K562 (cell line): ENCODE data around the gene CARD10. TPM values are rescaled to one million over a fixed set of nuclear protein-coding genes. Genes with fewer than 3 reads are reported as not detected.
A peak's percentile ranks its signal among the peaks of the same experiment; 100 is the strongest.

Experiments
- ATAC-seq: fragments of 200-7000 bp; cut with Tn5 transposase; 3 replicates; pipeline ENCODE4 v1.9.1; 2020; ENCODE audit warnings: moderate library complexity
- BruUV-seq: library from RNA; stranded (reverse); fragments of 400-500 nt; replicated peaks from 2 replicates; lab custom pipeline; 2021; lab: Mats Ljungman, UMichigan
- CTCF ChIA-PET: fragments of 300-600 bp; formaldehyde crosslinking; extraction: SDS; loops from one replicate; lab custom pipeline; 2021; ENCODE audit warnings: low intra/inter-chr PET ratio; lab: Yijun Ruan, JAX
- POLR2A ChIA-PET: fragments of 300-600, 350-650 bp; sonication (Branson Sonifier 250); formaldehyde crosslinking; extraction: SDS; loops from one replicate; lab custom pipeline; 2021; ENCODE audit warnings: antibody characterized with exemption, inconsistent platforms; lab: Yijun Ruan, JAX
- DNase-seq, 4 experiments: peaks; one replicate each; pipeline versions ENCODE4 v3.0.0 to v3.0.0-alpha.2; 2011 to 2018; ENCODE audit warnings: low spot score in 3 of 4, mixed read lengths in 3 of 4; ENCODE audit errors: extremely low read depth in 1 of 4
- FAIRE-seq: peaks from 2 replicates; lab custom pipeline; 2011; peaks lifted over from hg19 to GRCh38; lab: Jason Lieb, UNC
- H2AFZ ChIP-seq: 2 replicates; pipeline ENCODE4 v1.6.0; 2011; ENCODE audit warnings: low read depth, low read length, control low read depth, inconsistent platforms
- H3K27ac ChIP-seq: fragments of 200-600 bp; 3 replicates; pipeline ENCODE4 v1.8.0; 2011; ENCODE audit warnings: low read depth, mild to moderate bottlenecking, control low read depth, inconsistent platforms, low read length, moderate library complexity, mixed read lengths; ENCODE audit errors: extremely low read depth
- H3K27me3 ChIP-seq, 2 experiments: fragments of 300-600 bp in 1 of 2; 2 replicates in 1 of 2; 3 replicates in 1 of 2; pipeline versions ENCODE4 v1.6.0 to v1.8.0; 2011; ENCODE audit warnings: inconsistent platforms in 2 of 2, low read length in 2 of 2, mild to moderate bottlenecking in 1 of 2, mixed read lengths in 1 of 2, moderate library complexity in 1 of 2; ENCODE audit not compliant: control insufficient read depth in 2 of 2, insufficient read depth in 2 of 2
- H3K36me3 ChIP-seq: fragments of 300-600 bp; 3 replicates; pipeline ENCODE4 v1.8.0; 2011; ENCODE audit warnings: mild to moderate bottlenecking, low read length, inconsistent platforms; ENCODE audit not compliant: control insufficient read depth, insufficient read depth
- H3K4me1 ChIP-seq, 2 experiments: fragments of 200-600 bp in 1 of 2; replicated peaks in 1 of 2; 2 replicates in 1 of 2; 3 replicates in 1 of 2; pipeline versions ENCODE4 v1.5.1 to v1.8.0; 2011; ENCODE audit warnings: inconsistent platforms in 2 of 2, low read length in 2 of 2, mild to moderate bottlenecking in 1 of 2, mixed read lengths in 1 of 2, moderate library complexity in 1 of 2; ENCODE audit not compliant: control insufficient read depth in 2 of 2, insufficient read depth in 2 of 2
- H3K4me2 ChIP-seq: 2 replicates; pipeline ENCODE4 v1.6.1; 2011; ENCODE audit warnings: low read length, control low read depth, inconsistent platforms, mixed read lengths; ENCODE audit not compliant: insufficient read depth
- H3K4me3 ChIP-seq: fragments of 200-600 bp; sonication (generic), shearing (Covaris generic); 2 replicates; pipeline ENCODE4 v1.5.1; 2016; ENCODE audit warnings: control low read depth, inconsistent platforms
- H3K79me2 ChIP-seq: fragments of 200-600 bp; 3 replicates; pipeline ENCODE4 v1.8.0; 2011; ENCODE audit warnings: low read length, inconsistent platforms; ENCODE audit not compliant: control insufficient read depth, insufficient read depth
- H3K9ac ChIP-seq, 2 experiments: 2 replicates each; pipeline versions ENCODE4 v1.6.0 to v1.6.1; 2011; ENCODE audit warnings: low read depth in 2 of 2, low read length in 2 of 2, control low read depth in 1 of 2, inconsistent platforms in 1 of 2, mild to moderate bottlenecking in 1 of 2, mixed read lengths in 1 of 2; ENCODE audit not compliant: insufficient read depth in 1 of 2
- H3K9me1 ChIP-seq: one replicate; pipeline ENCODE4 v1.6.0; 2011; ENCODE audit warnings: inconsistent platforms, mild to moderate bottlenecking, low read length, moderate library complexity; ENCODE audit not compliant: control insufficient read depth, insufficient read depth
- H3K9me3 ChIP-seq: replicated peaks from 2 replicates; pipeline ENCODE4 v1.5.1; 2011; ENCODE audit warnings: low read depth, low read length, inconsistent platforms; ENCODE audit not compliant: control insufficient read depth, insufficient read depth
- H4K20me1 ChIP-seq: replicated peaks from 2 replicates; pipeline ENCODE4 v1.6.1; 2011; ENCODE audit warnings: low read length, inconsistent platforms, mixed read lengths; ENCODE audit not compliant: control insufficient read depth, insufficient read depth
- CTBP1 ChIP-seq: fragments of 450-650 bp; IDR thresholded peaks from 2 replicates; pipeline ENCODE4 v1.6.1; 2016; ENCODE audit warnings: borderline replicate concordance
- DEAF1 ChIP-seq: fragments of 450-650 bp; formaldehyde crosslinking; IDR thresholded peaks from 2 replicates; pipeline ENCODE4 v1.4.0; 2020; ENCODE audit warnings: mild to moderate bottlenecking, moderate library complexity
- JUND ChIP-seq, 2 experiments: IDR thresholded peaks; 2 replicates in 1 of 2; 3 replicates in 1 of 2; pipeline ENCODE4 v1.6.1; 2011; ENCODE audit warnings: borderline replicate concordance in 2 of 2, low read depth in 2 of 2, low read length in 2 of 2, improper control_type of control experiment in 1 of 2, missing biosample characterization in 1 of 2, missing genetic modification characterization in 1 of 2, missing genetic modification reagents in 1 of 2
- OTX1 ChIP-seq: fragments of 450-650 bp; formaldehyde crosslinking; IDR thresholded peaks from 2 replicates; pipeline ENCODE4 v1.4.0; 2022; ENCODE audit warnings: mild to moderate bottlenecking
- RAD21 ChIP-seq, 2 experiments: fragments of 250-450 bp in 1 of 2; fragments of 450-650 bp in 1 of 2; sonication (Bioruptor Pico) in 1 of 2; formaldehyde crosslinking in 1 of 2; IDR thresholded peaks in 1 of 2; conservative IDR thresholded peaks in 1 of 2; 2 replicates each; pipeline versions ENCODE4 v1.4.0 to v1.8.0; 2020 to 2022; ENCODE audit warnings: mild to moderate bottlenecking in 2 of 2, moderate library complexity in 1 of 2
- ZNF324 ChIP-seq: fragments of 250-450 bp; sonication (Bioruptor Pico); IDR thresholded peaks from 2 replicates; pipeline ENCODE4 v1.4.0; 2020; ENCODE audit warnings: mild to moderate bottlenecking
- WGBS: fragments of 100-300 bp; shearing (Covaris generic); methylation state at CpG from one replicate; pipeline ENCODE4 v1.1.6; 2016; ENCODE audit warnings: low coverage, mixed read lengths; ENCODE audit not compliant: insufficient coverage; ENCODE audit errors: missing lambda C conversion rate; 5-methylcytosine and 5-hydroxymethylcytosine counted together
- in situ Hi-C: fragments of 300-500 bp; cut with MboI; formaldehyde crosslinking; loops from 4 replicates; pipeline ENCODE4 v1.15.0; 2018; ENCODE audit warnings: inconsistent platforms, mixed read lengths
- intact Hi-C: fragments of 100-400 bp; cut with micrococcal nuclease; formaldehyde crosslinking; loops from 2 replicates; pipeline ENCODE4 v1.14.2; 2022
- polyA plus RNA-seq, 8 experiments: library from polyadenylated mRNA; depleted of rRNA in 4 of 8; stranded (reverse) in 5 of 8; unstranded in 3 of 8; fragments of >200 nt; fragmentation: Nextera tagmentation in 2 of 8; fragmentation: Illumina TruSeq in 1 of 8; extraction: Ambion mirVana in 2 of 8; extraction: Trizol in 1 of 8; gene quantifications; 2 replicates each; pipeline versions ENCODE4 v1.2.1 to v1.2.3, GENCODE V29; 2011 to 2014; ENCODE audit warnings: inconsistent platforms in 1 of 8, missing spikeins in 1 of 8
- total RNA-seq, 7 experiments: library from RNA; depleted of rRNA in 6 of 7; stranded (reverse); fragments of >200 nt in 6 of 7; fragmentation: Illumina TruSeq in 2 of 7; extraction: Trizol in 2 of 7; gene quantifications; 2 replicates each; pipeline versions ENCODE4 v1.2.1 to v1.2.3, GENCODE V29; 2011 to 2021; ENCODE audit warnings: low replicate concordance in 1 of 7
- TF ChIP-seq, protein P1 (sequence below): fragments of 450-650 bp; IDR thresholded peaks from 2 replicates; pipeline ENCODE4 v1.6.1; 2018; ENCODE audit warnings: mild to moderate bottlenecking, low read depth; ENCODE audit not compliant: partially characterized antibody
- TF ChIP-seq, protein P2 (sequence below): fragments of 450-650 bp; IDR thresholded peaks from 2 replicates; pipeline ENCODE4 v1.6.1; 2016
- TF ChIP-seq, protein P3 (sequence below), 3 experiments: IDR thresholded peaks in 2 of 3; conservative IDR thresholded peaks in 1 of 3; 2 replicates each; pipeline ENCODE4 v1.5.1; 2011 to 2012; ENCODE audit warnings: low read length in 3 of 3, mild to moderate bottlenecking in 3 of 3, control low read depth in 2 of 3, improper control_type of control experiment in 1 of 3, inconsistent platforms in 1 of 3, low read depth in 1 of 3, mixed read lengths in 1 of 3, moderate library complexity in 1 of 3; ENCODE audit not compliant: insufficient read depth in 2 of 3

Gene CARD10
- total and polyA plus RNA-seq, 9 of the 15 experiments (the other 6 are each of a cell fraction or from before 2014, with no cell fraction given): 0.13 to 5.8 (median 1.6) TPM

DNA sequence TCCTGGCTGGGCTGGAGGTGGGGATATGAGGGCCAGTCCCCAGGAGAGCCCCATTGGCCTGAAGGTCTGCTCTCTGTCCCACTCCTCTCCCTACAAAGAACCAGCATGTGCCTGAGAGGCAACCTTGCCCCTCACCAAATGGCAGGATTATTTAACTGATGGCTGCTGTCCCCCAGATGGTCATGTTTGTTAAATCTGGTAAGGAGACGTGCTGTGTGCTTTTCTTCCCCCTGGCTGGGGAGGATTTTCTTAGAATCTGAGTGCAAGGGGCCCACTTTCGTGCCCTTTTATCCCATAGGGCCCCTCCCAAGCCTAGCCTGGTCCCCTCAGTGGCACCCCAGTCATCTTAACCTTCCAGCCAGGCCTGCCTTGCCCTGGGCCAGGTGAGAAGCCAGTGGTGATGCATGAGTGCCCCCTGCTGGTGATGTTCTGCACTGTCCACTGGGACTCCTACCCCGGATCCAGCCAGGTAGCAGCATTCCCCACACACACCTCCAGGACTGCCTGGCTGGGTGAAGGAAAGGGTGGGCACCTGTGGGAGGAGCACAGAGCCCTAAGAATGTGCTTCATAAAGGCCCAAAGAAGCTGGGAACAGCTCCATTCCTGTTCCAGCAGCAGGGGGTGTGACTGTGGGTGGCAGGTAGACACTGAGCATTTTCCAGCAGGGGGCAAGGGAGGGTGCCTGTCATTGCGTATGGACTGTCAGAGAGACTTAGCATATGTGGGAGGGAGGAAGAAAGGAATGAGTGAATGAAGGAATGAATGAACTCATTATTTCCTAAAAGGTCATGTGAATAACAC, 61.9 kb downstream of the CARD10 start:
- Histone ChIP-seq H3K4me2 (no peak overlapping the region), H3K9ac (no peak overlapping the region)
- TF ChIP-seq, protein P1, sequence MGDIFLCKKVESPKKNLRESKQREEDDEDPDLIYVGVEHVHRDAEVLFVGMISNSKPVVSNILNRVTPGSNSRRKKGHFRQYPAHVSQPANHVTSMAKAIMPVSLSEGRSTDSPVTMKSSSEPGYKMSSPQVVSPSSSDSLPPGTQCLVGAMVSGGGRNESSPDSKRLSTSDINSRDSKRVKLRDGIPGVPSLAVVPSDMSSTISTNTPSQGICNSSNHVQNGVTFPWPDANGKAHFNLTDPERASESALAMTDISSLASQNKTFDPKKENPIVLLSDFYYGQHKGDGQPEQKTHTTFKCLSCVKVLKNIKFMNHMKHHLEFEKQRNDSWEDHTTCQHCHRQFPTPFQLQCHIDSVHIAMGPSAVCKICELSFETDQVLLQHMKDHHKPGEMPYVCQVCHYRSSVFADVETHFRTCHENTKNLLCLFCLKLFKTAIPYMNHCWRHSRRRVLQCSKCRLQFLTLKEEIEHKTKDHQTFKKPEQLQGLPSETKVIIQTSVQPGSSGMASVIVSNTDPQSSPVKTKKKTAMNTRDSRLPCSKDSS: no peak
- no peak for TF ChIP-seq JUND (IDR thresholded peaks at IDR 0.05; ENCODE audit: borderline replicate concordance, low read depth, low read length)
- no peak for TF ChIP-seq JUND (tag; IDR thresholded peaks at IDR 0.05; ENCODE audit: borderline replicate concordance, low read depth, low read length)
- TF ChIP-seq DEAF1: peak; percentile 52; the same call in 1 of the 2 replicates
- no peak for TF ChIP-seq OTX1 (CRISPR knock-in tag)
- TF ChIP-seq, protein P2, sequence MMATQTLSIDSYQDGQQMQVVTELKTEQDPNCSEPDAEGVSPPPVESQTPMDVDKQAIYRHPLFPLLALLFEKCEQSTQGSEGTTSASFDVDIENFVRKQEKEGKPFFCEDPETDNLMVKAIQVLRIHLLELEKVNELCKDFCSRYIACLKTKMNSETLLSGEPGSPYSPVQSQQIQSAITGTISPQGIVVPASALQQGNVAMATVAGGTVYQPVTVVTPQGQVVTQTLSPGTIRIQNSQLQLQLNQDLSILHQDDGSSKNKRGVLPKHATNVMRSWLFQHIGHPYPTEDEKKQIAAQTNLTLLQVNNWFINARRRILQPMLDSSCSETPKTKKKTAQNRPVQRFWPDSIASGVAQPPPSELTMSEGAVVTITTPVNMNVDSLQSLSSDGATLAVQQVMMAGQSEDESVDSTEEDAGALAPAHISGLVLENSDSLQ: 0 out of 2 replicates have a peak, but pooled peaks have one; percentile 5
- TF ChIP-seq, protein P3, sequence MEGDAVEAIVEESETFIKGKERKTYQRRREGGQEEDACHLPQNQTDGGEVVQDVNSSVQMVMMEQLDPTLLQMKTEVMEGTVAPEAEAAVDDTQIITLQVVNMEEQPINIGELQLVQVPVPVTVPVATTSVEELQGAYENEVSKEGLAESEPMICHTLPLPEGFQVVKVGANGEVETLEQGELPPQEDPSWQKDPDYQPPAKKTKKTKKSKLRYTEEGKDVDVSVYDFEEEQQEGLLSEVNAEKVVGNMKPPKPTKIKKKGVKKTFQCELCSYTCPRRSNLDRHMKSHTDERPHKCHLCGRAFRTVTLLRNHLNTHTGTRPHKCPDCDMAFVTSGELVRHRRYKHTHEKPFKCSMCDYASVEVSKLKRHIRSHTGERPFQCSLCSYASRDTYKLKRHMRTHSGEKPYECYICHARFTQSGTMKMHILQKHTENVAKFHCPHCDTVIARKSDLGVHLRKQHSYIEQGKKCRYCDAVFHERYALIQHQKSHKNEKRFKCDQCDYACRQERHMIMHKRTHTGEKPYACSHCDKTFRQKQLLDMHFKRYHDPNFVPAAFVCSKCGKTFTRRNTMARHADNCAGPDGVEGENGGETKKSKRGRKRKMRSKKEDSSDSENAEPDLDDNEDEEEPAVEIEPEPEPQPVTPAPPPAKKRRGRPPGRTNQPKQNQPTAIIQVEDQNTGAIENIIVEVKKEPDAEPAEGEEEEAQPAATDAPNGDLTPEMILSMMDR (IDR thresholded peaks at IDR 0.05 in 2 of 3, conservative IDR thresholded peaks at IDR 0.05 in 1 of 3; ENCODE audit: insufficient read depth in 2 of 3, low read depth in 1 of 3, low read length in 3 of 3): peak; percentile 86 to 90 (median 87)
- peak; percentile 40; the same call in 1 of the 2 replicates for TF ChIP-seq CTBP1
- TF ChIP-seq ZNF324 (CRISPR knock-in tag): no peak
- peak; percentile 74 to 88 for TF ChIP-seq RAD21 (CRISPR knock-in tag; conservative IDR thresholded peaks at IDR 0.05 in 1 of 2, IDR thresholded peaks at IDR 0.05 in 1 of 2)

More for the DNA sequence above, 61.9 kb downstream of the CARD10 start:
- ChIA-PET CTCF (interaction anchor here (0.6 to 1.9 kb wide), 7 partner anchors 107 to 379 kb away, joined by 3 to 16 read pairs (median 5); no protein-coding TSS in a partner anchor), POLR2A (no interaction called here)
- in situ Hi-C loops (loop anchor here (5.0 kb wide), 2 partner anchors 135 to 290 kb away; no protein-coding TSS in a partner anchor), intact Hi-C loops (loop anchor here (1.0 to 5.0 kb wide), 2 partner anchors 140 to 190 kb away; no protein-coding TSS in a partner anchor)
- Histone ChIP-seq H3K9me3 (no peaks in the 10 kb centered on the region), H3K4me3 (no peak overlapping the region), H4K20me1 (peaks cover 8% of the 10 kb centered on the region; the same call in 1 of the 2 replicates), H2AFZ (no peak overlapping the region), H3K27ac (no peak overlapping the region), H3K27me3 (peaks cover 0 to 19% of the 10 kb centered on the region in 2 experiments; a peak in 3 of 5 replicates), H3K9me1 (no peaks in the 10 kb centered on the region), H3K79me2 (no peaks in the 10 kb centered on the region), H3K36me3 (no peaks in the 10 kb centered on the region), H3K4me1 (peaks cover 8 to 17% of the 10 kb centered on the region in 2 experiments; a peak in 3 of 5 replicates)
- no TSS peak for BruUV-seq
- WGBS: 43% methylated on average over 2 of the region's 4 CpGs
- peak; percentile 71 to 83 (median 76) for DNase-seq
- peak; percentile 98 for ATAC-seq
- FAIRE-seq: peak; percentile 82
